Liver (tissue), 2 donors: ENCODE results near the gene PTPRN2.

Experiments
- YY1 ChIP-seq: IDR thresholded peaks from 2 replicates; pipeline ENCODE4 v1.6.1; 2016; ENCODE audit warnings: antibody characterized with exemption, mild to moderate bottlenecking
- TF ChIP-seq, protein P1 (sequence below): fragments of 150-350 bp; IDR thresholded peaks from 2 replicates; pipeline ENCODE4 v1.5.1; 2017; ENCODE audit warnings: improper control_type of control experiment, low read depth, low read length; ENCODE audit not compliant: missing input control
- donor health status: healthy.

DNA sequence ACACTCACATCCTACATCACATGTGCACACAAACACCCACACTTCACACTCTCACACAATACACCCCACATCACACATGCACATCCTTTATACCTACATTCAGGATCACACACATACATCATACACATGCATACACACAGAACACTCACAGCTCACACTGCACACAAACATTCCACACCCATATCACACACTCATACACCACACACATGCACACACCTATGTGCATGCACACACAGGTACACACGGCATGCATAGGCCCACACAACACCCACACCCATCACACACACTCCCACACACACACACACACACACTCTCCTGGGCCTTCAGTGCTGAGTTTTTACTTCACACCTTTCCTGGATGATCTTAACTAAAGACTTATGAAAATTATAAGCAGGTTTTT lies 1030.4 kb downstream of the PTPRN2 start:
- no peak for TF ChIP-seq YY1
- TF ChIP-seq, protein P1, sequence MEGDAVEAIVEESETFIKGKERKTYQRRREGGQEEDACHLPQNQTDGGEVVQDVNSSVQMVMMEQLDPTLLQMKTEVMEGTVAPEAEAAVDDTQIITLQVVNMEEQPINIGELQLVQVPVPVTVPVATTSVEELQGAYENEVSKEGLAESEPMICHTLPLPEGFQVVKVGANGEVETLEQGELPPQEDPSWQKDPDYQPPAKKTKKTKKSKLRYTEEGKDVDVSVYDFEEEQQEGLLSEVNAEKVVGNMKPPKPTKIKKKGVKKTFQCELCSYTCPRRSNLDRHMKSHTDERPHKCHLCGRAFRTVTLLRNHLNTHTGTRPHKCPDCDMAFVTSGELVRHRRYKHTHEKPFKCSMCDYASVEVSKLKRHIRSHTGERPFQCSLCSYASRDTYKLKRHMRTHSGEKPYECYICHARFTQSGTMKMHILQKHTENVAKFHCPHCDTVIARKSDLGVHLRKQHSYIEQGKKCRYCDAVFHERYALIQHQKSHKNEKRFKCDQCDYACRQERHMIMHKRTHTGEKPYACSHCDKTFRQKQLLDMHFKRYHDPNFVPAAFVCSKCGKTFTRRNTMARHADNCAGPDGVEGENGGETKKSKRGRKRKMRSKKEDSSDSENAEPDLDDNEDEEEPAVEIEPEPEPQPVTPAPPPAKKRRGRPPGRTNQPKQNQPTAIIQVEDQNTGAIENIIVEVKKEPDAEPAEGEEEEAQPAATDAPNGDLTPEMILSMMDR, result no peak
